AG20443 (cell line): ENCODE measurements around the gene B3GLCT.

Experiments used
- DNase-seq: peaks from one replicate; pipeline ENCODE4 v3.0.0; 2012; ENCODE audit warnings: low spot score, mixed read lengths

B3GLCT gene

DNA sequence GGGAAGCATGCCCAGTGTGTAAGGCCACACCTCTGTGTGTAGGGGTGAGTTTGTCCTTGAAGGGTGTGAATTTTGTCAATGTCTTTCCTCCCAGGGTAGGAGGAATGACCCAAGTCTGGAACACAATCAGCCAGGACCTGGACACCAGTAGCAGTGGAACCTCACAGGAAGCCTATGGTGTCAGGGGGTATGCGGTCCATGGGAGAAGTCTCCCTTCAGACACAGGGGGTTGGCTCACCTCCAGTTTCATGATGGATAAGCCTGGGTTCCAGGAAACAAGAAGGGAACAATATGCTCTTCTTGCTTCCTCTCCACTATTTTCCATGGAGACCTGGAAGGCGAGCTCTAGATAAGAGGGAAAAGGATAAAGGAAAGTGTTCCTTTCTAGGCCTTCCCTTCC is 23.9 kb downstream of the B3GLCT start:
- DNase-seq, result no peak

DNA sequence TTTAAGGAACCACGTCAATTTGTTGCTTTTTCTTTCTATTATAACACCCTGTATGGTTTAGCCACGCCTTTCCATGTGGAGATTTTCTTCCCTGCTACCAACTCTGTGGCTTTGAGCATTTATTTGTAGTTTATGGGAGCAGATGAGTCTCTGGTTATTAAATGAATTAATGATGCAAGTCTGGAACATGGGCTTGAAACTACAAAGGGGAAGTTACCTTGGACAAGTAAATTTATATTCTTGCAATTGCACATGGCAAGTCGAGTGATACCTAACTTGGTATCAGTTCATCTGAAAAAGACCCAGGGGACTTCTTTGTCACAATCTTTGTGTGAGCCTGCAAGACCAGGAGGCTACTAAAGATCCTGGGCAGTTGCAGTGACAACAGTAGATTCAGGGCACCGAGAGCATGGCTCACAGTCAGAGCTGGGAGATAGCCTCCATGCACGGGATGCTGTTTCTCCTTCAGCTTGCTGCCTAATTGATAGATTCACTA is 24.4 kb downstream of the B3GLCT start:
- no peak for DNase-seq

DNA sequence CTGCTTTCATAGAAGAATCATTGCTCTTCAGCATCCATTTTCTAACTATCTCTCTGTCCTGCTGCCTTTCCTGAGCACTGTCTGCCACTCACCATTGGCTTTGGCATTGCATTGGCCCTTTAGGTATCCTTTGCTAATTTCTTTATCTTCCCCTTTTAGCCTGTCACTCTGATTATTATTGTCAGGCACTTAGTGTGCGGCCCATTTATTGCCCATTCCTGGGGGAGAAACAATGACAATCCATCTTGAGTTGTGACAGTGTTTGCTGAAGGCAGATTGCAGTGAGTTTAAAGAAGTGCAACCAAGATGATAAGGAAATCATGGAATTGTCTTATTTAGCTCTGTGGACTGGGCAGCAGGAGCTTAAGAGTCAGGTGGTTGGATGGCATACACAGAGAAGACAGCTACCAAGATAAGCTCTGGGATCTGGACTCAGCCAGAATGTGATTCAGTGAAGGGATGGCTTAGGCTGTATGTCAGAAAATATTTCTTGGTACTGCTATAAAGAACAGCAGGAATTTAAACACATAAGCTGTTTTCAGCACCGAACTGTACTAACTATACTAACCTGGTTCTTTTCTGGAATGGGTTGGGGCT is 25.3 kb downstream of the B3GLCT start:
- no peak for DNase-seq

DNA sequence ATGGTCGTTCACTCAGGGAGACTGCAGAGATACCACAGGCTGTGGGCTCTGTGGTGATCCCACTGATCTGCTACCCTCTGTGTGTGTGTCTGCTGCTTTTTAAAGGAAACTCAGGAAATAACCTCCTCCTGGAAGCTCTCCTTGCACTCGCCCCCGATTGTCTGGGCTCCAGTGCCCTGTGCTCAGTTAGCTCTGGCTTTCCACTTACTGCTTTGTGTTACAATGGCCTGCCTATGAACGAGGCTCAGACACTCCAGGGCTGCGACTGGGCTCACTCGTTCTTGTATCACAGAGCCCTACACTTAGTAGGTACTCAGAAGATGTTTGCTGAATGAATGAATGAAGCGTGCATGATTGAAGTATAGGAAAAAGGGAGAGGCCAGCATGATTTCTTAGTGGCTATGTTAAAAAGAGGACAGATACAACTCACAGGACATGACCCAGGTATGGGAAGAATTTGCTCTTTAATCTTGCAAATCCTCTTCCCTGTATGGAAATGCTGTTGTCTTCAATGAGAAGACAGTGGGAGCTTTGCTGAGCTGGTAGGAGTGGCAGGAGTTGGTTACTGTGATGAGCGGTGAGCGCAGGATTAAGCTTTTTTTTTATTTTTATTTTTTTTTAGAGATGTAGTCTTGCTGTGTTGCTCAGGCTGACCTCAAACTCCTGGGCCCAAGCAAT is 26.4 kb downstream of the B3GLCT start:
- no peak for DNase-seq

DNA sequence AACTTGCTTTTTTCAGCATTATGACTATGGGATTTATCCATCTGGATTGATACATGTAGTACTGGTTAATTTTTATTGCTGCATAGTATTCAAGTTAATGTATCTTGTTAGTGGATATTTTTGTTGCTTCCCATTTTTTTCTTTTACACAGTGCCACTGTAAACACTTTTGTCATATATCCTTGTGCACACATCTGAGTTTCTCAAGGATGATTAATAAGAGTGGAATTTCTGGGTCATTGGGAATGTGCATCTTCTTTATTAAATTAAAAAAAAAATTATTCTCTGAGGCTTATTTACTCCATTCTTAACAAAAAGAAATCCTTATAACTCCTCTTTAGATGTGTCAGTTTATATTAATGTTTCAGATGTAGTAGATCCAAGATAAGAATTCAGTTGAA is 27.3 kb downstream of the B3GLCT start:
- DNase-seq, result no peak

DNA sequence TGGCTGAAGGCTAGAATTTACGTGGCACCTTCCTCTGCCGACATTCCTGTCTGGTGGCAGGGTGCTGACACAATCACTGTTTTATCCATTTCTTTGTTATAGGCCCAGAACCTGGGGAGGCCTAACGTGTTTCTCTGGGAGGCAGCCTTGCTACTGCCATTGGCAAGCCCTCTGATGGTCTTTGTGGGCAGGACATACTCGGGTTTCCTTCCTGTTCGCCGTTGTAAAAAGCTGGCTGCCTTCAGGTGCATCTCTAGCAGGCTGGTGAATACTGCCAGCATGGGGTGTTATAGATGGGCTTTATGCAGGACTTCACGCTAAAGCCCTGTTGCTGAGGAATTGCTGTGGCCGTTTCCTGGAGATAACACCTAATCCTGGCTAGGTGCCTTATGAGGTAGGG is 28.1 kb downstream of the B3GLCT start:
- no peak for DNase-seq

DNA sequence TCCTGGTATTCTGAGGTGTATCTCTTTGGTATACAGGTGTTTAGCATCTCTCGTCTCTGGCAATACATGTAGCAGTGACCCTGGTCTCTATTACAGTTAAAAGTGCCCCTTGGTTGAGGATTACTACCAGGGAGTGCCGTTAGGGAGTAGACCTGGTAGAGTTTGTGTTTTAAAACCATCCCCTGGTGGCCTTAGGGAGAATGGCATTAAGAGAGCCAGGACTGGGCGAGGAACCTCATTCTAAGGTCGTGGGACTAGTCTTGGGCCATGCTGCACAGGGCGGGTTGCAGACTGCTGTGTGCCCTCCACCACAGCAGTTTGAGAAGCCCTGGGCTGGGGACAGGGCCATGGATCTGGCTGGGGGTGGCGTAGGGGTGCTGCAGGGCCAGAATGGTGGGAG is 35.0 kb downstream of the B3GLCT start:
- DNase-seq, result peak; percentile 35

DNA sequence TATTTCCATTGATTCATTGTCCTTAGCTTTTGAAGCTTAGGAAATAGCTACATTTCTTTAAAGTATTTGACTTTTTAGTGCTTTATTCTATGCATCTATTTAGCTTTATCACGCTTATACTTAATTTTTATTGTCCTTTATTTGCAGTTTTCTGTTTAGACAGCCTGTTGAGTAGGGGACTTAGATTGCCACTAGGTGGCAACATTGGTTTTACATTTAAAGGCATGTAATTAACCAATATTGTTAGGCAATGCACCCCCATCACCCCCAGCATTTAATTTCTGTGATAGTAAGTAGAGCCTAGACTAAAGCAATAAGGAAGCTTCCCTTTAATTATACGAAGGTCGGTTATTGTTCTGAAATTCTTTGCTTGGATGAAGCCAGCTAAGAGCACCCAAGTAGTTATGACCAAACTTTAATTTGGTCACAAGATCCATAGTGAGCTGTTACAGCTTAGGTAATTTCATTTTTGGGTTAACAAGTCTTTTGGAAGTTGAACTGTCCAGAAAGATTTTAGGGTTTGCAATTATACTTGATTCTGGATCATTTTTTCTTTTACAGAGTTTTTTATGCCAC is 36.5 kb downstream of the B3GLCT start:
- DNase-seq, result peak; percentile 60

DNA sequence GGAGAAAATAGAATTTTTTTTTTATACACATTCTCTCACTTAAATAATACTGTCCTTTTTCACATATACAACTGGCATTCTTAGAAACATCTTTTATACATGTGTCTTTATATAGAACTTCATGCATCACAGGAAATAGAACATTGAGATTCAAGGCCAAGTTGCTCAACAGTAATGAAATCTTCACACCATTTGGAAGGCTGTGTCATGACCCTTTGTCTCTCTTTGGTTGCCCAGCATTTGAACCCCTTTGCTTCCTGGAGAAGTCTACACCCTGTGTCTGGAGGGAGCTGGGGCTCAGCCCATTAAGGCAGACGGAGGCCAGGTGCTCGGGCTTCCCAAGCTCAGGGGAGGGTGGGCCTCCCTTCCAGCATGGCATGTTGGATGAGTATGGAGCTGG is 41.1 kb downstream of the B3GLCT start:
- DNase-seq, result no peak

DNA sequence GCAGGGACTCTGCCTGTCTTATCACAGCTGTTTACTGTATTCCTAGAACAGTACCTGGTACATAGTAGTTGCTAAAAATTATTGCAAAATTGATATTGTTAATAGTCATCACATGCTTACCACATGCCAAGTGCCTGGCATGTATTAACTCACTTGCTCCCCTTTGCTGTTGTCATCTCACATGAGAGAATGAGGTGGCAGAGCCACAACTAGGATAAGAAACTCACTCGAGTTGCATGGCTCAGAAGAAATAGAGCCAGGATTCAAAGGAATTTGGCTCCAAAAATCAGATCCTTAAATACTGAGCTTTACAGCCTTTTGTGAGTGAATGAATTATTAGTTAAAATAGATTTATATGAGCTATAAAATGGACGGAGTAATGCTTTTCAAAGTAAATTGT is 42.6 kb downstream of the B3GLCT start:
- peak; percentile 44 for DNase-seq

DNA sequence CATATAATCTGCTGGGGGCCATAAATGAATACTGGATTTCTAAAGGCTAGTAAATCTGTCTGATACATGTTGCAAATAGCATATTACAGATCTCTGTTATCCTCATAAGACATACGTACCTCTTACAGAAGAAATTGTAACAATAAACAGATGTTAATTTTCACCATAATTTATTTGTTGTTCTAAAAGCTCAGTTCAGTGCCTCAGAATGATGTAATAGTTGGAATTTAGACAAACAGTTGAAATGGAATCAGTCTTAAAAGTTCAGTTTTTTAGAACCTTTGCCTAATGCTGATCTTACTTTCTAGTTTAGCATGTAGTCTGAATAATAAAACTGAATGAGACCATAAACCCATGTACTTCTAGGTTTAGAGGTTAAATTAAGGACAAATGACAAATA is 43.1 kb downstream of the B3GLCT start:
- DNase-seq, result peak; percentile 14

DNA sequence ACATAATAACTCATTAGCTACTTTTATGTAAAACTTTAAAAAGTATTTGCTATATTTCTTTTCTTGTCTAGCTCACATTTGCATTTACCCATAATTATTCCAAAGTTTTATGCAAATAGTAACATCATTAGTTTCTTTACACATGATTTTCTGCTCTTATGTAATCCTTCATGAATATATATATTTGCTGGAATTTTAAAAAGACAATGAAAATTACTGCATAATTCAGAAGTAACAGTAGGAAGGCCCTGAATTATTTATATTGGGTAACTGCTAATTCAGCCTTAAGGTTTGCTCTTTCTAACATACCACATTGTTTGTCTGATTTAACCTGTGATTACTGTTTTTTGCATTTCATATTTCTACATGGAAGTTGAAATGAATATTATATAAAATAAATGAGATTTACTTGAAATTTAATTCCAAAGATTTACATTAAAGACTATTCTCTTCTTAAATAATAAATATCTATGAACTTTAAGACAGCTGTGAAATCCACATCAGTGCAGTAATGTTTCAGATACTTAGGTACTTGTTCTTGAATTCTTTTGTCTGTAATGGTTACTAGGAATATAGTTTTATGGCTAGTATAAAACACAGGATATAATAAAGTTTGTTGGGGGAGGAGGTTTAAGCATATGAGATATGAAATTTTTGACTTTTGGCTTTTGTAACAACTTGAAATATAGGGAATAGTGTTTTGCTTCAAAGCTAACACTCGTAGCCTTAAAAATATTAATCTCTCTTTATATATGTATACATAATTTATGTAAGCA is 46.0 kb downstream of the B3GLCT start:
- DNase-seq, result no peak

DNA sequence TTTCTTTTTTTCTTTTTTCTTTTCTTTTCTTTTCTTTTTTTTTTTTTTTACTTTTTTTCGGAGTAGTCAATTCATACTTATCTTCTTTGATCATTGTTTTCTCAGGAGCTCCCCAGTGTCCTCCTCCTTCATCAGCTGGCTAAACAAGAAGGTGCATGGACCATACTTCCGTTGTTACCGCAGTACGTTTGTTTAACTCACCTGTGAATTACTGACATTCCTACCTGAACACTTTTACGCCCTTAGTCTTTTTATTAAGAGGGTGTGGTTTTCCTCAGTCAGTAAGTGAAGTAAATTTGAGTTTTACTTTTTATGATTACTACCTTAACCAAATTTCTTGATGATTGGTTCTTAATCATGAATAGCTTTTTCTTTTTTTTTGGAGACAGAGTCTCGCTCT is 47.1 kb downstream of the B3GLCT start:
- DNase-seq, result no peak

DNA sequence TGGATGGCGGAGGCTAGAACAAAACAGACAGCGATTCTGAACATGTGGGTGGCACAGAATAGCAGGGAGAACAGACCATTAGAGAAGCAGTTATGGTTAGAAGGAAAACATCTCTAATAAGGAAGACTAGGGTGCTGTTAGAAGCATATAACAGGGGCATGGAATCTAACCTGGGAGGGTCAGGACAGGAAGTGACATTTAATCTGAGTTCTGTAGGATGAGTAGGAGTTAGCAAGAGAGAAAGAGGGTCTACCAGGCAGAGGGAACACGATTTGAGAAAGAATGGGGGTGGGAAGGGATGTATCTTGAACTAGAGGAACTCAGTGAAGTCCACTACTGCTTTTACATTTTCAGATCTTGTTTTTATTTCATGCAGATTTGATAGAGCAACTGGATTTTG is 48.6 kb downstream of the B3GLCT start:
- no peak for DNase-seq

DNA sequence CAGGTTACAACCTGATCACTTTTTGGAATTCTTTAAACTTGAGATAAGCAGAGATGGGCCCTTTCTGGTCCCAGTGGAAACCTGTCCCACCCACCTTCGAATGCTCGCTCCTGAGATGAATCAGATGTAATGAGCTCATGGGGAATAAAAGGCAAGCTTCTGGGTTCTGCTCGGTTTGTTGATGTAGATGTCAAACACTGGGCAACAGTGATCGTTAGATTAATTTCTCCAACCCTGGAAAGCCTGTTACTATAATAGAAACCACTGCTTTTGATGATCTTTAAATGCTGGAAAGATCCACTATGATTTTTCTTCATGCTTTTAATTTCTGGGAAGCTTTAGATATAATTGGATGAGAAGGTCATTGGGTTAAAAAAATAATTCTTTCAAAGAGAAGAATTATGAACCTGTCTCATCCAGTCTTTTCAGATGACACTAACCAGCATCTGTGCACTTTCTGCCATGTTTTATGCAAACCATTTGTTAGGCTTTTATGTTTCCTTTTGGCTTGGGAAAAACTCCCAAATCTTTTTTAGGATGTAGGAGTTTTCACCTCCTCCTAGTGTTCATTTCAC is 49.3 kb downstream of the B3GLCT start:
- DNase-seq, result no peak

DNA sequence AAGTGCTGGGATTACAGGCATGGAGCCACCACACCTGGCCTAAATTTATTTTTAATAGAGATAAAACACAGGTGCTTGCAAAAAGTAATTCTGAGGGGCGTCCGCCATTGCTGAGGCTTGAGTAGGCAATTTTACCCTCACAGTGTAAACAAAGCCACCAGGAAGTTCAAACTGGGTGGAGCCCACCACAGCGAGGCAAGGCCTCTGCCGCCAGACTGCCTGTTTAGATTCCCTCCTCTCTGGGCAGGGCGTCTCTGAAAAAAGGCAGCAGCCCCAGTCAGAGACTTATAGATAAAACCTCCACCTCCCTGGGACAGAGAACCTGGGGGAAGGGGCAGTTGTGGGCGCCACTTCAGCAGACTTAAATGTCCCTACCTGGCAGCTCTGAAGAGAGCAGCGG is 50.7 kb downstream of the B3GLCT start:
- no peak for DNase-seq

DNA sequence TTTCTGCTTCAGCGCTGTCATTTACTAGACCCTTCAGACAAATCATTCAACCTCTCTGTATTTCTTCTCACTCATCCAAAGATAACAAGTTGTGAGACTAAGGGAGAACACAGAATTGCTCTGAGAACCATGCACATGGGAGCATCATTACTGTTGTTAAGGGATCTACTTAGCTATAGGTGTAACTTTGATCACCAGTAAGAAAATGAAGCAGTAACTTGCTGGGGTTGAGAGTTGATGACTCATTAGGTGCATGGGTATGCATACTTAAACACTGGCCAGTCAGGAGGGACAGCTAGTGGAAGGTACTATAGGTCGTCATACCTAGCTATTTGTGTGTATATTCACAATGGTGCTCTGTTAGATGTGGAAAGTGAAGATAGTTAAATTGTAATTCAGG is 61.5 kb downstream of the B3GLCT start:
- no peak for DNase-seq

DNA sequence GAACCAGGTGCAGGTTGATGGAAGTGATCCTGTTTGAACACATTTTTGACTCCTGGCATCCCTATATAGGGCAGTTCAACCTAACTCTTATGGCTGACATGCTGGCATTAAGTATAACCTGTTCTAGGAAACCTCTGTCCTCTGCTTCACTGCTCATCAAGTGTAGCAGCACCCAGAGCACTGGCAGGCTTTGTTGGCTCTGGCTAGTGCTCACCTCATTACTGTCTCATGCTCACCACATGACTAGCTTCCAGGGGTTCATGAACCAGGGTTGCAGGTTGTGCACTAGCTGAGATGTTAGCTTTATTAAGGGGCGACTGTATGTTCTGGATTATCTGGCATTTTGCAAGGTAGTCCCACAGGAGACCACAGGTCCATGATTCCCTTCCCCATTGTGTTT is 63.6 kb downstream of the B3GLCT start:
- no peak for DNase-seq

DNA sequence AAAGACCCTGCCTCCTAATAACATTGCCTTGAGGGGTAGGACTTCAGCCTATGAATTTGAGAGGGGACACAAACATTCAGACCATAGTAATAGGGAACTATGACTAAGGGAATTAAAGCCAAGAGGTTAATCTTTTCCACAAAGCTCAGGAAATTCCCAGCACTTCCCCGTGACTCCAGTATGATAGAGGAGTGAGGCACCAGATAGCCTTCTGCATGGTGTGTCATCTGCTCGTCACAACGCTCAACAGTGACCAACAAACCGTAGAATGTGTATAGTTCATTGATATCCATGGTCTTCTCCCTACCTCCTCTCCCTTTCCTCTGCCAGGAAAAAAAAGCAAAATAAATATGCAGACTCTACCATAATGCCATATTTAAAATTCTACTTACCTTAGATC is 64.4 kb downstream of the B3GLCT start:
- DNase-seq, result no peak

DNA sequence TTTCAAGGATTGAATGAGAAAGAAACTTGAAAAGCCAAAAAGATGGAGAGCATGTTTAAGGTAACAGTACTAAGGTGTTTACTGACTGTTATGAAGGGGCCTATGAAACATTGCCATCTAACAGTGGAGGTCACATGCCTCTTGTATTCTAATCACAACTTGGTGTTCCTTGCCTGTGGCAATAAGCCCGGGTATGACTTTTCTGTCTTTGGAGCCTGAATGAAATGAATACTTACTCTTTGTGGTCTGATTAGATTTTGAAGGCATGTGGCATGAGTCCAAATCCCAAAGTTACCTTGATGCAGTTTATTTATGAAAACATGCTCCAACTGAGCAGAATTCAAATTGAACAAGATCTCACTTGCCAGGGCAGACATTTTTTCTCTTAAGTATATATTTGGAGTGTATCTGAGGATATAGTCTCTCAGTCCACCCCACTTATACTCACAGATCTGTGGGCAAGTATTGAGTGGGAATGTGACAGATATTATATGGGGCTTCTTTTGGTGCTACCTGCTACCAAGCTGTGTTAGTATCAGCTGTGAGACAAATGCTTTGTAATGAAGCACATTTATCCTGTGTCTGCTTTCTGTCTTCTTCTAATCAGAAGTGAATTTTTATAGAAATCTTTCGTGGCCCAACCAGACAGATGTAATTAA is 67.5 kb downstream of the B3GLCT start:
- no peak for DNase-seq

DNA sequence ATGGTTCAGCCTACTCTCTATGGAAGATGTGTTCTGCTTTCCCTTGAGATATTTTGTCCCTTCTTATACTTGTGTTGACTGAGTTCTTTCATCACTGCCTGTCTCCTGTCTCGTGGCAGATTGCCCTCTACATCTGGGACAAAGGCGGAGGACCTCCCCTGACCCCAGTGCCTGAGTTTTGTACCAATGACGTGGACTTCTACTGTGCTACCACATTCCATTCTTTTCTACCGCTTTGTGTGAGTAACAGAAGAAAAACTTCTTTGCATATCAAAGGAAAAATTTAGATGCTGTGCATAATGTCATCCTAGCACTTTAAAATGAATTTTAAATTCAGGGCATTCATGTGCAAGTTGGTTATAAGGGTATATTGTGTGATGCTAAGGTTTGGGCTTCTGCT is 74.6 kb downstream of the B3GLCT start:
- peak; percentile 13 for DNase-seq

DNA sequence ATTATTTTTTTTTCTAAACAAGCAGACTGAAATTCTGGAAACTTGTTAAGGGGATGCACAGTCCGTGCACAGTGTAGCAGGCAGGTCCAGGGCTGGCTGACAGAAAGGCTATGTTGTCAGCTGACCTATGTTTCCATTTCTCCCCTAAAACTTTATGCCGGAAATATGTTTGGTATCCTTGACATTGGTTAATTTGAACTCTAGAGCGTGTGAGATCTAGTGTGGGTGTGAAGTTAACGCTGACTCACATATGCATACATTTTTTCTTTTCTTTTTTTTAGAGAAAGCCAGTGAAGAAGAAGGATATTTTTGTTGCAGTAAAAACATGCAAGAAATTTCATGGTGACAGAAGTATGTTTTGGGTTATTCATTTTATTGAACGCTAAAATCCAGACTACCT is 76.6 kb downstream of the B3GLCT start:
- DNase-seq, result no peak
